Cortex of kidney (tissue), 1 donor: Measurements from ENCODE around the gene LSM3.
"Not testable (repeated sequence)": the region's sequence is repeated elsewhere in the genome, so short reads cannot be mapped to it uniquely, and the experiment has no call there.

ENCODE experiments used
- DNase-seq: peaks from one replicate; lab custom pipeline; 2025; lab: John Stamatoyannopoulos, UW

LSM3 gene

DNA sequence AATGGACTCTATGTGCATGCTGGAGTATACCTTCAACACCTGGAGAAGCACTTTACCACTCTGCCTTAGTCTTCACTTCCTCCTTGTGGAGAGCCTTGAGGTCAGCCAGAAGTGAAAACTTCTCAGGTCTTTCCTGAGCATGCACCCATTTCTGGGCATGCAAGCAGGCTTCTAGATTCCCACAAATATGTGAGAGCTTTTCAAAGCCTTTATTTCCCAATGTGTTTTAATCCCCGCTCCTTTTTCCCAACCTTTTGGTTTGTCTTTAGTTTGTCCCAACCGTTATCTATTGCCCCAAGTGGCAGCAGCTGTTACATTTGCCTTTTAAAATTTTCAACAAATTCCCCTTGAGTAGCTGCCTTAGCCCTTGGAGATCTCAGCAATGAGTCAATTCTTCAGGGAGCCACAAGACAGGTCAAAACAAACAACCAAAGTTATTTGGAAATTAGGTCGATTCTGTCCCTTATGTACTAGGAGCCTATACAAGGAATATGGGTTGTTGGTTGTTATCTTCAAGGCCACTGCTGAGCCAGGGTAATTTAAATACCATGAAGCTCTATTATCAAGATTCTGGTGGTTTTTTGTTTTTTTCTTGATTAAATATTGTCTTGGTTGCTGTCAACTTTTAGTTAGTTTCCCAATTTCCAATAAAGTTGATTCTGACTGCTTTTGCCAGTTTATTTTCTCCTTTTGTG is 44.4 kb downstream of the LSM3 start:
- DNase-seq: no peak

DNA sequence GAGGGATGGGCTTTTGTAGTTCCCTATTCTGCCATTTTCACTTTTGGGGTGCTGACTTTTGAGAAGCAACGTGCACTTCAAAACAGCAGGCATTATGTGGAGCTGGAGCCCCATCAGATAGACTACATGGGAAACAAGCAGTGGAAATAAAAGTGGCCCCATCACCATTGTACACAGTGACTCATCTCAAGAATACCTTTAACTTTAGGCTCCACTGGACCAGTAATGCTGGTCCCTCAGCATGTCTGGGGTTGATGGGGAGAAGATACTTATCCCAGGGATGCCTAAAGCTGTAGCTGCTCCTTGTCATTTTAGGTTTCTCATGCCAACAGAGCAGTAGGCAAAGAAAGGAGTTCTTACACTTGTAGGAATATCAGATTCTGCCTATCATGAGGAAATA is 45.0 kb downstream of the LSM3 start:
- DNase-seq: no peak

DNA sequence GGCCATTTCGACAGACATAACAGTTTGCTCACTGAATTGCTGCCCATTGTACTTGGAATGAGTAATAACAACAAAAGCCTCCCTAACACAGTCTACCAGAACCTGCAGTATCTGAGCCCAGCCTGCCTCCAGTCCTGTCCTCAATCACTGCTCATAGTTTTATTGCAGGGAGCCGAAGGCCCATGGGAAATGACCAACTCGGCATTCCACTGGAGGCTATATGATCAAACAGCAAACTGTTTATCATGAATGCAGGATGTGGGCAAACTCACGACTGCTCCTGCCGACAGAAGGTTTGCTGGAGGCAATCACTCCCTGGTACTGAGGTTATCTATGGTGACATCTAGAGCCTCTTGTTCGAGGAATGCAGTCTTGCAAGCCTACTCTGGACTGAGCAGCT is 46.3 kb downstream of the LSM3 start:
- no peak for DNase-seq

DNA sequence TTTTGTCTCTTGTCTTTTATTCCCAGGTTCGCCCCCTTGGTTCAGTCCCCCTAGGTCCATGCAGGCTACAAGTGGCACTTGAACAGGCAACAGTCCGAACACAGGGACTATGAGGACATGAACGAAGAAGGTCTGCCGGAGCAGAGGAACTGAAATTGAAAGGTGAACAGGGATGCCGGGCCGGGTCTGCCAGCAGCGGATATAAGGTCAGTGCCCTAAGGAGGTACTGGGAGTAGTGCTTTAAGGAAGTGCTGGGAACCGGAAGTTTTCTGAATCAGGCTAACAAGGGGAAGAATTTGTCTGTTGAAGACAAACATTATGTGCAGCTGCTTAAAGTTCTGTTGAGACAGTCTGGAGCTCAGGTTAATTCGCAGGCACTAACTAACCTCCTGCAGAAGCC is 46.8 kb downstream of the LSM3 start:
- no peak for DNase-seq

DNA sequence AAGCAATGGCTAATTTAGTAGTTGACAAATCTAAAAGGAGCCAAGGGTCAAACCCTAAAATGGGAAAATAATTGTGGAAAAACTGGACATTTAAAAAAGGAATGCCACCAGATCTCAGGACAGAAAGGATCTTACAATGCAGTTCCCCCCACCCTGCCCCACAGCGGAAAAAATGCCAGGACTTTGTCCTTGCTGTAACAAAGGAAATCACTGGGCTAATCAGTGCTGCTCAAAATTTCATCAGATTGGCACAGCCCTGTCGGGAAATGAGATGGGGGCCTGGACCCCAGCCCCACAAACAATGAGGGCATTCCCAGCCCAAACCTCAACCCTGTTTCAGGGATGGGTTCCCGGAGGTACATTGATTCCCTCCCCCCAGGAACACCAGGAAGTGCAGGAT is 47.7 kb downstream of the LSM3 start:
- not testable (repeated sequence) for DNase-seq

DNA sequence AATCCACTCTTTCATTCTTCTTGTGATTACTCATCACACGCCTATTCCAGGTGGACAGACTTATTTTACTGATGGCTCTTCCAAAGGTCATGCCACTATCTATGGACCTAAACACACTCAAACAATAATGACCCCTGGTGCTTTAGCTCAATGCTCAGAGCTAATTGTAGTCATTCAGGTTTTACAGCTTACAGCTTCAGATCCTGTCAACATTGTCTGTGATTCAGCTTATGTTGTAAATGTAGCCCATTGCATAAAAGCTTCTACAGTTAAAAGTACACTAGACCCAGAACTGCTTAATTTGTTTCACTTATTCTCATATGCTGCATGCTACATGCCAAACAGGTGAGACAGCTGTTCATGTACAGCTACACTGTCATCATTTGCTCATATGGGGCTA is 49.2 kb downstream of the LSM3 start:
- no peak for DNase-seq

GRCh38 chr3:14228681-14229470 is 50.3 kb downstream of the LSM3 start:
- no peak for DNase-seq

- DNase-seq: not testable (repeated sequence)
Observed at GRCh38 chr3:14229695-14230094, 51.1 kb downstream of the LSM3 start.

- no peak for DNase-seq
Observed at GRCh38 chr3:14230729-14231128, 52.1 kb downstream of the LSM3 start.

GRCh38 chr3:14231145-14231990 is 52.8 kb downstream of the LSM3 start:
- no peak for DNase-seq

GRCh38 chr3:14231998-14232501 is 53.4 kb downstream of the LSM3 start:
- DNase-seq: no peak

GRCh38 chr3:14234251-14235002 is 55.8 kb downstream of the LSM3 start:
- no peak for DNase-seq

DNA sequence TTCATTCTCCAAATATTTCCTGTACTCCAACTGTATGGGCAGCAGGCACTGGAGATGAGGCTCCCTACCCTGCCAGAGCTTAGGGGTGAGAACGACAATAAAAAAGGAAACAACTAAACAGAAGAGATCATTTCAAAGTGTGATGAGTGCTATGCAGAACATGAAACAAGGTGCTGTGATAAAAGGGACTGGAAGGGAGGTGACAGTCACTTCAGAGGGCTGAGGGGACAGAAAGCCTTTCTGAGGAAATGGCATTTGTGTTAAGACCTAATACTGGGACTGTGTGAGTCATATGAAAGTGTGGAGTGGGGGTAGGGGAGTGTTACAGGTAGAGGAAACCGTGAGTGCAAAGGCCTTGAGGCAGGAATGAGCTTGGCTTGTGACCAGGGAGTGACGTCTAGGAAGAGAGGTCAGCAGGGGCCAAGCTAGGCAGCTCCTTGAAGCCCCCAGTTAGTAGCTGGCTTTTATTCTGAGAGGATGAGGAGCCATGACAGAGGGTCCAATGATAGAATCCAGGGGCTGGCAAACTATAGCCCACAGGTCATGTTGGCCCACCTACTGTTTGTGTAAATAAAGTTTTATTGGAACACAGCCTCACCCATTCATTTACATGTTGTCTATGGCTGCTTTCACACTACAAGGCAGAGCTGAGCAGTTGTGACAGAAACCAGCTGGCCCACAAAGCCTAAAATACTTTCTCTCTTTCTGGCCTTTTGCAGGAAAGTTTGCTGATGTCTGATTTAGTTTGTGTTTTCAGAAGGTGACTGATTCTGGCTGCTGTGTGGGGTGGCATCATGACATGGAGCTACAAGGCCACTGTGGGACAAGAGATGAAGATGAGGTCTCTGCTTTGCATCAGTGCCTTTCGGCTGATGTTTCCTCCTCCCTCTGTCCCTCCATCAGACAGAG is 56.6 kb downstream of the LSM3 start:
- no peak for DNase-seq

DNA sequence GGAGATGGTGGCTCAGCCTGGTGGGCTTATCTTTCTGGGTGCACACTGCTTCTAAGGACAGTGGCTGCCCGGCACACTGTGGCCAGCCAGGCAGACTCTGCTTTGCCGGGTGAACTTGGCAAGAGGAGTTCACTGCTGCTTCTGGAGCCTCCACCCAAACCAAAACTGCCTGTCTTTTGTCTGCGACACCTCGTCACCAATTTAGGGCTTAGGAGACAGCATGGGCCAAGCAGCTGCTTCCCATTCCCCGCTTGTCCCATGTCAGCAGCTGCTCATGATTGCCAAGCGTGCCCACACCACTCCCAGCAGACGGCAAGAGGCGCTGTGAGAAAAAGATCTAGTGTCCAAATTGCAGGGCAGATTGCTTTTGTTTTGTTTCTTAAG is 57.3 kb downstream of the LSM3 start:
- DNase-seq: no peak

- no peak for DNase-seq
Observed at GRCh38 chr3:14236902-14237301, 58.3 kb downstream of the LSM3 start.

GRCh38 chr3:14237457-14237856 is 58.8 kb downstream of the LSM3 start:
- no peak for DNase-seq

- no peak for DNase-seq
Observed at GRCh38 chr3:14238356-14238755, 59.7 kb downstream of the LSM3 start.

DNA sequence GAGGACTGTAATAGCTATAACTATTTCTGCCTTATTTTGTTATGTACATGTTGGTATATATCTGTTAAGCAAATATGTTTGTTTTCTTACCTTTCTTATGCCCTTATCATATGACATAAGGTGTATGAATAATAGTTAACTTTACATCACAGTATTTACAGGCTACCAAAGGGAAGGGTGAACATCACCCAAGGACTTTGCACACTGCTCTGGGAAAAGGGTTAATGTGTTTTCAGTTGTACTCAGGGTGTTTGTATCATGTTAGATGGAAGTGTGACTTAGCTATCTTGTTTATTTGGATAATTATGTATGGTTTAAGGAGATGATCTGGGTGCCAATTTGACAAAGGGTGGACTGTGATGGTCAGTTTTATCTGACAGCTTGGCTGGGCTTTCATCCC is 60.3 kb downstream of the LSM3 start:
- DNase-seq: no peak

DNA sequence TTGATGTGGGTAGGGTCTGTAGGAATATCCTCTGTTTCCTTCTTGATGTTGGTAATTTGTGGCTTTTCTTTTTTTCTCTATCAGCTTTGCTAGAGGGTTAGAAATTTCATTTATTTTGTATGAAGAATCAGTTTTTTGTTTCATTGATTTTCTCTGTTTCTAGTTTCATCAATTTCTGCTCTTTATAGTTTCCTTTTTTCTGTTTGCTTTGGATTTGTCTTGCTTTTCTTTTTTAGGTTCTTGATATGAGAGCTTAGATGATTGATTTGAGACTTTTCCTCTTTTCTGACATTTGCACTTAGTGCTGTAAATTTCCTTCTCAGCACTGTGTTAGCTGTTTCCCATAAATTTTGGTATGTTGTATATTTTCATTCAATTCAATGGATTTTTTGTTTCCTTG is 61.3 kb downstream of the LSM3 start:
- DNase-seq: no peak

- DNase-seq: no peak
Observed at GRCh38 chr3:14240366-14240765, 61.7 kb downstream of the LSM3 start.

- no peak for DNase-seq
Observed at GRCh38 chr3:14241716-14242115, 63.1 kb downstream of the LSM3 start.
